Heart left ventricle (tissue), 13 donors: Measurements from ENCODE around the gene L3HYPDH.

Experiments used
- CTCF ChIP-seq, 12 donors: fragments of 200-600 bp; sonication (generic) in 4 of 12; IDR thresholded peaks; one replicate each; pipeline versions ENCODE4 v1.5.0 to v1.8.0; 2018 to 2022; ENCODE audit warnings: antibody characterized with exemption in 12 of 12, mild to moderate bottlenecking in 5 of 12
- POLR2A ChIP-seq, 2 donors: fragments of 450-650 bp; IDR thresholded peaks; one replicate each; pipeline ENCODE4 v1.6.1; 2017; ENCODE audit warnings: antibody characterized with exemption in 2 of 2, mild to moderate bottlenecking in 2 of 2, moderate library complexity in 2 of 2
- donor health status: ischemic (EF 13 %, LVEDD 7.1; RV severe dilation, severe dysfunction).
- donor health status: DM: no; HTN: yes; CAD: no.
- donor health status: DM: no; HTN: no; CAD: no.
- donor health status: ischemic (EF 25% LVEDD 6.9; RV normal size, moderate dysfunction).
- donor health status: ischemic (EF 25% LVEDD 5.7; RV mildly dilated, moderate dysfunction).
- donor health status: ischemic (EF 35%, LVEDD 5.7; RV mildly dilated, moderate dysfunction).
- donor health status: nonischemic (EF 11% LVEDD 7.7; RV severe dilation, severe dysfunction).
- donor health status: DM: yes; HTN: yes; CAD: no.
- donor health status: PGD.
- donor health status: ischemic (EF 29% LVEDD 5.4; RV normal size, mild dysfunction).
- donor health status: nonischemic (EF 23%, LVEDD 6.1; RV moderate dilation, normal function).

DNA sequence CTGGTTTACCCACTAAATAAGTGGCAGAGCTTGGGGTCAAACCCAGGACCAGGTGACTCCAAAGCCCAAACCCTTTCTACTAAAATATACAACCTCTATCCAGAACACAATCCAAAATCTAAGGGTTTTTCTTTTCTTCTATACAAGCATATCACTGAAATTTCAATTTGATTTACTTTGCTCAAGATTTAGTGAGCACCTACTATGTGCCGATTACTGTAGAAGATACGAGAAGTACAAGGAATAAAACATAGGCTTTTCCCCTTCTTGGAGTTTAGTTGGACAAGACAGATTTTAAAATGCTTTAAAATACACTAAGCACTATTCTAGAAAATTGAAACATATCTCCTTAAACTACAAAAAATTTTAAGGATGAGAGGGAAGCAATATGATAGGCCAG, 2.8 kb downstream of the L3HYPDH start:
- no peak for TF ChIP-seq POLR2A (IDR thresholded peaks at IDR 0.05)
- TF ChIP-seq CTCF (IDR thresholded peaks at IDR 0.05): no peak
